DOHH2 (cell line): ENCODE results near the gene SP1.

ENCODE experiments used
- H3F3A ChIP-seq: fragments of 200-600 bp; sonication (generic), shearing (Covaris generic); 2 replicates; pipeline ENCODE4 v1.6.0; 2016; ENCODE audit warnings: antibody characterized with exemption, mild to moderate bottlenecking; ENCODE audit not compliant: control insufficient read depth, insufficient read depth
- H3K27ac ChIP-seq: fragments of 200-600 bp; sonication (generic); 2 replicates; pipeline ENCODE4 v1.5.1; 2014; ENCODE audit warnings: low read depth, mild to moderate bottlenecking, low read length, moderate library complexity
- H3K27me3 ChIP-seq: fragments of 200-600 bp; sonication (generic); 2 replicates; pipeline ENCODE4 v1.6.1; 2014; ENCODE audit warnings: mild to moderate bottlenecking, low read length, mixed read lengths; ENCODE audit not compliant: control insufficient read depth
- H3K36me3 ChIP-seq: fragments of 200-600 bp; sonication (generic); 2 replicates; pipeline ENCODE4 v1.6.1; 2014; ENCODE audit warnings: mild to moderate bottlenecking, low read length, moderate library complexity, mixed read lengths; ENCODE audit not compliant: control insufficient read depth
- H3K4me1 ChIP-seq: fragments of 200-600 bp; sonication (generic); 2 replicates; pipeline ENCODE4 v1.6.1; 2014; ENCODE audit warnings: mild to moderate bottlenecking, low read length, mixed read lengths; ENCODE audit not compliant: control insufficient read depth
- H3K4me2 ChIP-seq: fragments of 200-600 bp; sonication (generic); 2 replicates; pipeline ENCODE4 v1.6.0; 2014; ENCODE audit warnings: mild to moderate bottlenecking, low read length, moderate library complexity
- H3K4me3 ChIP-seq: fragments of 200-600 bp; sonication (generic); 2 replicates; pipeline ENCODE4 v1.5.1; 2014; ENCODE audit warnings: mild to moderate bottlenecking, low read length, mixed read lengths
- H3K79me2 ChIP-seq: fragments of 200-600 bp; sonication (generic); 2 replicates; pipeline ENCODE4 v1.6.1; 2014; ENCODE audit warnings: mild to moderate bottlenecking, low read length, mixed read lengths; ENCODE audit not compliant: control insufficient read depth
- H3K9me2 ChIP-seq: fragments of 200-600 bp; sonication (generic); replicated peaks from 2 replicates; pipeline ENCODE4 v1.6.1; 2014; ENCODE audit warnings: mild to moderate bottlenecking, low read length, mixed read lengths; ENCODE audit not compliant: control insufficient read depth
- H3K9me3 ChIP-seq: fragments of 200-600 bp; sonication (generic); 2 replicates; pipeline ENCODE4 v1.6.1; 2014; ENCODE audit warnings: antibody characterized with exemption, low read length, mixed read lengths; ENCODE audit not compliant: control insufficient read depth, insufficient read depth
- H4K20me1 ChIP-seq: fragments of 200-600 bp; sonication (generic); 2 replicates; pipeline ENCODE4 v1.6.0; 2014; ENCODE audit warnings: low read depth, mild to moderate bottlenecking, antibody characterized with exemption, low read length, moderate library complexity; ENCODE audit not compliant: control insufficient read depth, insufficient read depth
- EZH2phosphoT487 ChIP-seq: fragments of 200-600 bp; sonication (generic); IDR thresholded peaks from 2 replicates; pipeline ENCODE4 v1.6.1; 2017; ENCODE audit warnings: borderline replicate concordance, mild to moderate bottlenecking, antibody characterized with exemption, low read length, moderate library complexity, mixed read lengths
- TF ChIP-seq, protein P1 (sequence below): fragments of 200-600 bp; sonication (generic); IDR thresholded peaks from one replicate; pipeline ENCODE4 v1.5.1; 2014; ENCODE audit warnings: antibody characterized with exemption, mild to moderate bottlenecking, low read depth, low read length; ENCODE audit not compliant: poor library complexity, severe bottlenecking

SP1 gene

DNA sequence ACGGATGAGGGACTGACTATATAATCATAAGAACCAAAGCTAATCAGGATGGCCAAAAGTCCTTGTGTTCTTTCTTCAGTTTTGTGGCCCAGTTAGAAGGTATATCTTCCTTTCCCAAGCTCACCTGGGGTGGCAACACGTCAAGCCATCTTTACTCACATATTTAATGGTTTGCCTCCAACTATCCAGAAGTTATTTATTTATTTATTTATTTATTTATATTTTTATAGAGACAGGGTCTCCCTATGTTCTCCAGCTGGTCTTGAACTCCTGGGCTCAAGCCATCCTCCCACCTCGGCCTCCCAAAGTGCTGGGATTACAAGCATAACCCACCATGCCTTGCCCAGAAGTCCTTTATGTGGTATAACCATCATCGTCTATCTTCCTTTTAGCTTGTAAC is 32.1 kb upstream of the SP1 start:
- Histone ChIP-seq H3K79me2 (no peaks in the 10 kb centered on the region), H3K4me3 (no peak overlapping the region), H3K27me3 (no peaks in the 10 kb centered on the region), H3F3A (peaks cover 14% of the 10 kb centered on the region), H3K36me3 (no peaks in the 10 kb centered on the region), H3K9me3 (no peaks in the 10 kb centered on the region), H3K9me2 (no peaks in the 10 kb centered on the region), H3K4me1 (peaks cover 29% of the 10 kb centered on the region), H3K4me2 (no peak overlapping the region), H3K27ac (no peak overlapping the region), H4K20me1 (0 out of 2 replicates have a peak, but pooled peaks cover 3% of the 10 kb centered on the region)
- TF ChIP-seq, protein P1, sequence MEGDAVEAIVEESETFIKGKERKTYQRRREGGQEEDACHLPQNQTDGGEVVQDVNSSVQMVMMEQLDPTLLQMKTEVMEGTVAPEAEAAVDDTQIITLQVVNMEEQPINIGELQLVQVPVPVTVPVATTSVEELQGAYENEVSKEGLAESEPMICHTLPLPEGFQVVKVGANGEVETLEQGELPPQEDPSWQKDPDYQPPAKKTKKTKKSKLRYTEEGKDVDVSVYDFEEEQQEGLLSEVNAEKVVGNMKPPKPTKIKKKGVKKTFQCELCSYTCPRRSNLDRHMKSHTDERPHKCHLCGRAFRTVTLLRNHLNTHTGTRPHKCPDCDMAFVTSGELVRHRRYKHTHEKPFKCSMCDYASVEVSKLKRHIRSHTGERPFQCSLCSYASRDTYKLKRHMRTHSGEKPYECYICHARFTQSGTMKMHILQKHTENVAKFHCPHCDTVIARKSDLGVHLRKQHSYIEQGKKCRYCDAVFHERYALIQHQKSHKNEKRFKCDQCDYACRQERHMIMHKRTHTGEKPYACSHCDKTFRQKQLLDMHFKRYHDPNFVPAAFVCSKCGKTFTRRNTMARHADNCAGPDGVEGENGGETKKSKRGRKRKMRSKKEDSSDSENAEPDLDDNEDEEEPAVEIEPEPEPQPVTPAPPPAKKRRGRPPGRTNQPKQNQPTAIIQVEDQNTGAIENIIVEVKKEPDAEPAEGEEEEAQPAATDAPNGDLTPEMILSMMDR = no peak

DNA sequence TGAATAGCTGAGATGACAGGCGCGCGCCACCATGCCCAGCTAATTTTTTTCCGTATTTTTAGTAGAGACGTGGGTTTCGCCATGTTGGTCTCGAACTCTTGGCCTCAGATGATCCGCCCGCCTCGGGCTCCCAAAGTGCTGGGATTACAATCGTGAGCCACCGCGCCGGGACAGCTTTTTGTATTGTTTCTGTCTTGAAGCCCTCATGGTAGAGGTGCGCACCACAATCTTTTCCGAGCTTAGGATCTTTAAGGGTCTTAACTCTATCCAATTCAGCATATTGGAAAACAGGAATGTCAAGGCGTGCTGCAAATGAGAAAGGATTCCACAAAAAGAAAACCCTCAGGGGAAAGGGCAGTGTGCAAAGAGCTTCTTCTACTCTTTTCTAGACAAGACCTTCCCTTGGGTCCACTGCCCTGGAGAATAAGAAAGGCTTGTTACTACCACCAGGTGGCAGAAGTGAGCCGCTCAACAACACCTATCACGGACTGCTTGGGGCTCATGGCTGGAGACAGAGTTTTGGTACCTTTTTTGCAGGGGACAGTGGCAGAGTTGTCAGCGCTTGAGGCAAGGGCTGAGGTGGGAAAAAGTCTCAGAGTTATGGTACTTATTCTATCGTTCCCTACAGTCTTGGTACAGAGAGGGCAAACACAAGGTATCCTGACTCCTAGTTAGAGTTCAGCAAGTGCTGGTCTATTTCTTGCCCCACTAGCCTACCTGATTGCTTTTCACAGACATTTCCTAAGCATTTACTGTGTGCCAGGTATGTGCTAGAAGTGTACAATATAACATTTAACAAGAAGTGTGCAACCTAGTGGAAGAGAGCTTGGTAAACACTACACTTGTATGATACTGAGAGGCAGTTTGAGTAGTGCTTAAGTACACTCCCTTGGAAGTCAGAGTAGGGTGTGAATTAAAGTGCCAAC is 27.4 kb upstream of the SP1 start:
- H3K27ac ChIP-seq = no peak overlapping the region
- H3K4me3 ChIP-seq = no peak overlapping the region
- no peaks in the 10 kb centered on the region for H3K79me2 ChIP-seq
- no peak overlapping the region; the same call in 1 of the 2 replicates for H3K4me2 ChIP-seq
- TF ChIP-seq, protein P1 = peak; percentile 85
- no peak for TF ChIP-seq EZH2phosphoT487
- no peaks in the 10 kb centered on the region for H3K36me3 ChIP-seq
- peaks cover 7% of the 10 kb centered on the region for H3K4me1 ChIP-seq
- no peaks in the 10 kb centered on the region for H3K27me3 ChIP-seq
- H3F3A ChIP-seq = no peaks in the 10 kb centered on the region
- H4K20me1 ChIP-seq = no peaks in the 10 kb centered on the region
- no peaks in the 10 kb centered on the region for H3K9me3 ChIP-seq
- no peaks in the 10 kb centered on the region for H3K9me2 ChIP-seq

DNA sequence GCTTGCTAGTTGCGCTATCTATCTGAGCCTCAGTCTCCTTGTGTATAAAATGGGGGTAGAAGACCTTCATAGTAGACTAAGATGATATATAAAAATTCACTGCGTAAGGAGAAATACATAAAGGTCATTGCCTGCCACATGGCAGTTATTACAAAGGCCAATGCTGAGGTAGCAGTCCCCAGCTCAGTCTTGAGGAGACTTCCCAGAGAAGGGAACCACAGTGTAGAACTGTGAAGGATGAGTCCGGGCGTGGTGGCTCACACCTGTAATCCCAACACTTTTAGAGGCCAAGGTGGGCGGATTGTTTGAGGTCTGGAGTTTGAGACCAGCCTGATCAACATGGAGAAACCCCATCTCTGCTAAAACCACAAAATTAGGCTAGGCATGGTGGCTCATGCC is 26.7 kb upstream of the SP1 start:
- H3K4me1 ChIP-seq = peaks cover 7% of the 10 kb centered on the region
- H3K4me2 ChIP-seq = no peak overlapping the region
- no peak overlapping the region for H3K27ac ChIP-seq
- TF ChIP-seq, protein P1 = no peak
- no peak for TF ChIP-seq EZH2phosphoT487
- H3K36me3 ChIP-seq = no peaks in the 10 kb centered on the region
- no peaks in the 10 kb centered on the region for H3K9me3 ChIP-seq
- no peak overlapping the region for H3K4me3 ChIP-seq
- H3K9me2 ChIP-seq = no peaks in the 10 kb centered on the region
- H3F3A ChIP-seq = no peaks in the 10 kb centered on the region
- no peaks in the 10 kb centered on the region for H3K79me2 ChIP-seq
- H4K20me1 ChIP-seq = no peaks in the 10 kb centered on the region
- no peaks in the 10 kb centered on the region for H3K27me3 ChIP-seq
